HG02981 (cell line): ENCODE measurements around the gene SNRNP25.
"Not testable (repeated sequence)": the region's sequence is repeated elsewhere in the genome, so short reads cannot be mapped to it uniquely, and the experiment has no call there.

Experiments
- ATAC-seq: cut with Tn5 transposase; IDR thresholded peaks from one replicate; pipeline ENCODE4 v1.9.1; 2021; ENCODE audit warnings: mild to moderate bottlenecking, moderate library complexity; ENCODE audit not compliant: unreplicated experiment

The SNRNP25 gene

DNA sequence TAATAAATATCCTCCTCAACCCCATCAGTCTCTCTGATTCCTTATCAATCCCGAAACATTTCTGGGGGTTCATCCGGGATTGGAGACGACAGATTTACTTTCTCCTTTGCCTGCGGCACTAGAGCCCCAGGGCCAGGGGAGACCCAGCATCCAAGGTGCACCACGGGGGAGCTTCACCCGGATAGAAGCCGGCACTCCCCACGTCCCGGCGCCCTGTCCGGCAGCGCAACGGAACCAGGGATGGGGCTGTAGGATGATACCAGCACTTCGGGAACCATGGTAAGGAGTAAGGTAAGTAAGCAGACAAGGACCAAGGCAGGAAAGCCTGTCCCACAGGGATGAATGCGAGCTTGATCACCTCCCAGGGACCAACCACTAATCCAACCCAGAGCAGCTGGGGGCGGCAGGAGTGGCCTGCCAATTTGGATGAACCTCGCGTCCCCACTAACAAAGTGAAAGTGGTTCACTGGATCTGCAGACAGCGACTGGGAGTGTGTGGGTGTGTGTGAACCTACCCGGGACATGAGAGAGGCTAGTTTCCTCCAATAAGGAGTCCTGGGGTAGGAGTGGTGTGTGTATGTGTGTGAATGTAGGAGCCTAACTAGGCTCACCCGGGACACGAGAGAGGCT is 12.1 kb upstream of the SNRNP25 start:
- ATAC-seq = no peak

- ATAC-seq = no peak
These were observed 11.6 kb upstream of the SNRNP25 start for GRCh38 chr16:42069-42457.

DNA sequence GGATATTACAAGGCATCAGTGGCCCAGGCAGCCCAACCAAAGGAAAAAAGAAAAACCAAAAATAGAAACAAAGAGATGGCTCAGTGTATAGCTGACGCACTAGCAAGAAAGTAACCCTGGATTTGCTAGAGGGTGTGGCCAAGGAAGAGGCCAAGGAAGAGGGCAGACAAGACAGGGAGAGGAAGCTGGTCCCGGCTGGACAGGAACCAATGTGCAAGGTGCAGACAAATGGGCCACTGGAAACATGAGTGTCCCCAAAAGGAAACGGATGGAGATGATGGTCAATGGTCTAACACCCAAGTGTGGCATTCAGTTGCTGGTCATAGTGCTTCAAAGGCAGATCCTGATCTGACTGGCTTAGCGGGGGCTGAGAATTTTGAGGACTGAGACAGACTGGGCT is 10.9 kb upstream of the SNRNP25 start:
- no peak for ATAC-seq

- ATAC-seq = no peak
These were observed 10.3 kb upstream of the SNRNP25 start for GRCh38 chr16:43294-43693.

DNA sequence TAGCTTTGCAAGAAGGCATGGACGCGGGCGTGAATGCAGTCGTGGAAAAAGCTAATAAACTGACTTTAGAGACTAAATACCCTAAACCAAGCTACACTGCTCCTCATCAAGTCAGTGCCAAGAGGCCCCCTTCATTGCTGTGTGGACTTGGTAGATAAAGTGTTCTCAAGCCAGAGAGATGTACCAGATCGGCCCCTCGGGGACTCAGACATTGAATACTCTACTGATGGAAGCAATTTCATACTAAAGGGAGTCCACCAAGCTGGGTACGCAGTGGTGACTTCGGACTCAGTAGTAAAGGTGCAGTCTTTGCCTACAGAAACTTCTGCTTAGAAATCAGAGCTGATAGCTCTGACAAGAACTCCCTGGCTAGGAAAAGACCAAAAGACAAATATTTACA is 9.0 kb upstream of the SNRNP25 start:
- no peak for ATAC-seq

DNA sequence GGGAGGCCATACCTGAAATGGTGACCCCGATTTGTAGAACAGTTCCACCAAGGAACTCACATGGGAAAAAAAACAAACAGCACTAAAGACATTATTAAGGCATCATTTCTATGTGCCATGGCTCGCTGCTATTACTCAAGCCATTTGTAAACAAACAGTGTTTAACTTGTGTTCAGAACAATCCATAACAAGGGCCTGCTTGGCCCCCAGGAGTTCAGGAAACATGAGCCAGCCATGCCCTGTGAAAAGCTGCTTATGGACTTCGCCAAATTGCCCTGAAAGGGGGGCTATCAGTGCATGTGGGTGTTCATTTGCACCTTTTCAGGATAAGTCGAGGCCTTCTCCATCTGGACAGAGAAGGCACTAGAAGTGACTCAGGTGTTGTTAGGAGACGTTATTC is 8.2 kb upstream of the SNRNP25 start:
- no peak for ATAC-seq

- ATAC-seq = not testable (repeated sequence)
These were observed 7.1 kb upstream of the SNRNP25 start for GRCh38 chr16:46510-46909.

GRCh38 chr16:47234-47633 is 6.4 kb upstream of the SNRNP25 start:
- no peak for ATAC-seq

DNA sequence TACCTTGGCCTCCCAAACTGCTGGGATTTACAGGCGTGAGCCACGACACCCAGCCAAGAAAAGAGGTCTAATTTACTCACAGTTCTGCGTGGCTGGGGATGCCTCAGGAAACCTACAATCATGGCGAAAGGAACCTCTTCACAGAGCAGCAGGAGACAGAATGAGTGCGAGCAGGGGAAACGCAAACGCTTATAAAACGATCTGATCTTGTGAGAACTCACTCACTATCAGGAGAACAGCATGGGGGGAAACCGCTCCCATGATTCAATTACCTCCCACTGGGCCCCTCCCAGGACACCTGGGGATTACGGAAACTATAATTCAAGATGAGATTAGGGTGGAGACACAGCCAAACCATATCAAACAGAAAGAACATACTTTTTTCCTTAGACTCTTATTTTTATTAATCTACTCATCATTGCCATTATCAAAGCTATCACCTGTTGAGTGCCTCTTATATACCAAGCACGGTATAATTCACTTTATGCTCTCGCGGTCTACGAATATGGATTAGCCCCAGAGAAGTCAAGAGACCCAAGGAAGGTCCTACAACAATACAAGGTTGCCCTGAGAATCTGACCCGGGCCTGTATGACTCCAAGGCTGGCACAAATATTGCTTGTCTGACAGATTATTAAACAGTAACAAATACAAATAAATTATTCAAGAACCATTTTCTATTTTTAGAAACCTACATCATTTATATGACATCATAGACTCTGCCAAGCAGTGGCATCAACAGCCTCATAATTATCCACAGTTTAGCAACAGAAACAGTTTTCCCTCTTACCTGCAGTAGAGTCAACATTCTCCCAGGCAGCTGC is 2.6 kb upstream of the SNRNP25 start:
- ATAC-seq = no peak

DNA sequence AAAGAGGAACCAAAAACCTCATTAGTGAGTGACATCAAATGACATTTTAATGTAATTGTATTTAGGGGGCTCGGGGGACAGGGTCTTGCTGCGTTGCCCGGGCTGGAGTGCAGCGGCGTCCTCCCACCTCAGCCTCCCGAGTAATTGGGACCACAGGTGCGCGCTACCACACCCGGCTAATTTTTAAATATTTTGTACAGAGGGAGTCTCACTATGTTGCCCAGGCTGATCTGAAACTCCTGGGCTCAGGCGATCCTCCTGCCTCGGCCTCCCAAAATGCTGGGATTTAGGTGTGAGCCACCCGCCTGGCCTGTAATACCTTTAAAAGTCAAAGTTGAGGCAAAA is 581 bp downstream of the SNRNP25 start:
- ATAC-seq = no peak

DNA sequence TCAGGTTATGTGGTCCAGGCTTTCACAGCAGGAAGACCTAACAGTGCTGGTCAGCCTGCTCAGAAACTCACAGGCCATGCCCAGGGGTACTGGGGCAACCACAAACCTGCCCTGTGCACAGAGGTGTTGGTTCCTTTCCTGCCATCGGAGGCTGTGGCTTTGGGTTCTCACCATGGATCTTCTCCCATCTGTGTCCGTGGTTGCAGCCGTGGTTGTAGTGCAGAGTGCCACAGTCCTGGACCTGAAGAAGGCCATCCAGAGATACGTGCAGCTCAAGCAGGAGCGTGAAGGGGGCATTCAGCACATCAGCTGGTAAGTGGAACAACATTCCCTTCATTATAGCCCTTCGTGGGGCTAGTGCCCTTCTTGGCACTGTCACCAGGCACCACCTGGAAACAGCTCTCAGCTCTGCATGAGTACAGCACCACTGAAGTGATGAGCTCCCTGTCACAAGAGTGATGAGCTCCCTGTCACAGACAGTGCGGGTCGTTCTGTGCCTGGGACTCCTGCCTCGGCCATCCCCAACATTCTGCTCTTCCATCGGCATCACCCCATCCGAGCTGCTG is 2.0 kb downstream of the SNRNP25 start:
- no peak for ATAC-seq

- no peak for ATAC-seq
These were observed 2.8 kb downstream of the SNRNP25 start for GRCh38 chr16:56231-56927.

DNA sequence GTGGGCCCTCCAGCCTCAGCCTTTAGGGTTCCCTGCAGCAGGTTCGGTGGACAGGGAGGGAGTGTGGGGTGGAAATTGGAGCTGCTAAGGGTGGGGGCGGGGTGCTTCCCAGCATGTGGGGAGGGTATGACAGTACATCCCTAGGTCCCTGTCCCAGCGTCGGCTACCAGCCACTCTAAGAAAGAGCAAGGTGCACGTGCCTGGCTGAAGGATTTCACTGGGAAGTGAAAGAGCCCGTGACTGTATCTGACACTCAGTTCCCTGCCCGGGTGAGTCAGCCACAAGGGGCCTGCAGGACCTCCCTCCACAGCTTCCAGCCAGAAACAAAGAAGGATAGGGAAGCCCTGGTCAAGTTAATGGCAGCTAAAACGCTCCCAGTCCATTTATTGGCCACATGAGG is 4.1 kb downstream of the SNRNP25 start:
- ATAC-seq = no peak

DNA sequence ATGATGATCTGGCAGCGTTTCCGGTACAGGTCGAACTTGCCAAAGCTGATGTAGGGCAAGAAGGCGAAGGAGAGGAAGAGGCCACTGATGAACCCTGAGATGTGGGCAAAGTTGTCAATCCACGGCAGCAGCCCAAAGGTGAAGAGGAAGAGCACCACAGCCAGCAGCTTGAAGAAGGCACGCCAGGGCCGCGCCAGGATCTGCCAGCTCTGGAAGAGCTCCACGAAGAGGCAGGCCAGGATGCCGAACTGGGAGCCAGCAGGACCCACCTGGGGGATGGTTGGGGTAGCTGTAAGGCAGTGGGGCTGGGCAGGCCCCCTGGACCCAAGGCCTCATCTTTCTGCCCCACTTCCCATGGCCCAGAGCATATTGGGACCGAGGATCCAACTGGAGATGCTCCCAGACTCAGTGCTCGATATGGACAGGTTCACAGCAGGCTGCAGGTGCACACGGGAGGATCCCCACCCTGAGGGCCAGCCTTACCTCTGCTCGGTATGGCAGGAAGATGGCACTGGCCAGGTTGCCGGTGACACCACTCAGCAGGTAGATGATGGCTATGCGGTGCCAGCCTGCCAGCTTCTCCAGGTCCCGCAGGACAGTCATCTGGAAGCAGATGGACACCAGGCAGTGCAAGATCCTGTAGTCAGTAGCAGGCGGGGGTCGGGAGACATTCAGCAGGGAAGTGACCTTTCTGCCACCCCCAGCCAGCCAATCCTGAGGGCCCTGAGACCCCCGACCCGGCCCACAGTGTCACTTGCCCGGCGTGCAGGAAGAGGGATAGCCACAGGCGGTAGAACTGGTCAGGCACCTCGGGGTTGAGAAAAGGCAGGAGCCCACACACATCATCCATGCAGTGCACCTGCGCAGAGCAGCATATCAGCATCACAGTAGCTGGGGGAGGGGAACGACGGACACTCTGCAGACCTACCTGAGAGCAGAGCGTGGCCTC is 5.1 kb downstream of the SNRNP25 start:
- ATAC-seq = no peak

DNA sequence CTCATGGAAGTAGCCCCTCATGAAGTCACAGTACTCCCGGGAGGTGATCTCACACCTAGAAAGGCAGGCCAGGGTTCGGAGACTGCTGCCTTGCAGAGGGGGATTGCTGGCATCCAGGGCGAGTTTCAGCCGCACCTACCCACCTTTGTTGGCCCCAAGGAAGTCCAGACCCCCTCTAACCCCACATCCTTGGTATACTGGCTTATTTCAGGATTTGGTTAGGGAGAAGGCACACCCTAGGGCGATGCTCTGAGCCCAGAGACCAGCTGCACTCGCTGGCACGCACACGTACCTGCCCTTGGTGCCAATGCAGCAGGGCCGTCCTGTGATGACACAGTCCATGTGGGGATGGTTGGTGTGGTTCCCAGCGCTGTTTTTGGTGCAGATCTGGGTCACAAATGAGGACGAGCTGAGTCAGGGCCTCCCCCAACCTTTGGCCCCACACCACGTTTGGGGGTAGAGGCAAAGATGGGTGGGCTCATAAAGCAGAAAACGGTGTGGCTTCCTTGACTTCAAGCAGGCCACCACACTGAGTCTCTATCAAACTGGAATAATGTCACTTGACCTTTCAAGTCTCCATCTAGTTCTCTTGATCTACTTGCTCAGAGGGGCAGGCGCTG is 5.9 kb downstream of the SNRNP25 start:
- ATAC-seq = no peak

- ATAC-seq = no peak
These were observed 6.5 kb downstream of the SNRNP25 start for GRCh38 chr16:60166-60565.

DNA sequence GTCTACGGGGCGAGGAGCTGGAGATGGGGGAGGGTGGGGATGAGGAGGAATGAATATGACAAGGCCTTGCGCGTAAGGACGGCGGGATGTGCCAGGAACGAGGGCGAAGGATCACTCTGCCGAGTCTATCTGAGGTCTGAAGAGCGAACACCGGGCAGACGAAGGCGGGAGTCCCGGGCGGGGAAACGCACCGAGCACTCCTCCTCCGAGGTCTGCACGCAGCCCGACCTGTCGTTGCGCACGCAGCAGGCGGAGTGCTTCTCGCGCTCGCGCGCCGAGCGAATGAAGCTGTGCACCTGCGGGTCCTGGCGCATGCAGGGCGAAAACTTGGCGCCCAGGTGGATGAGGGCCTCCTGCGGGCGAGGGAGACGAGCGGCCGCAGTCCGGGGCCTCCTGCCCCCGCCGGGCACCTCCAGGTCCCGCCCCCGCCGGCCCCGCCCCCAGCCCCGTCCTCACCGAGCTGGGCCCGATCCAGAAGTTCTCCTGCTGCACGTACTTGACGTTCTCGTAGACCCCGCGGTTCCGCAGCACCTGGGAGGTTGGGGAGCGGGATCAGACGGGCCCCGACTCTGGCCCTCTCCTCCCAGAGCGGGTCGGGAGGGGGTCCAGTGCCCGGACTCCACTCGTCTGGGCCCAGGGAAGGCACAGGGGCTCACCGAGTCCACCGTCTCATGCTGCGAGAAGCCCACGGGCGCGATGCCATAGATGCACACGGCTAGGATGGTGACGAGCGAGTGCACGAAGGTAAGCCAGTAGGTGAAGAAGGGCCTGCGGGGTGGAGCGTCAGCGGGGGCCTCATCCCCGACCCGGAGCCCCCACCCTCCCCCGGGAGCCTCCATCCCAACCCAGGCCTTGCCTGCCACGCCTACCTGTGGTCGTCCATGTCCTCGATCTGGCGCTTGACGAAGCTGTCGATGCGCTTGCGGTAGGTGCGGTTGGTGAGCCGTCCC is 7.6 kb downstream of the SNRNP25 start:
- ATAC-seq = no peak

DNA sequence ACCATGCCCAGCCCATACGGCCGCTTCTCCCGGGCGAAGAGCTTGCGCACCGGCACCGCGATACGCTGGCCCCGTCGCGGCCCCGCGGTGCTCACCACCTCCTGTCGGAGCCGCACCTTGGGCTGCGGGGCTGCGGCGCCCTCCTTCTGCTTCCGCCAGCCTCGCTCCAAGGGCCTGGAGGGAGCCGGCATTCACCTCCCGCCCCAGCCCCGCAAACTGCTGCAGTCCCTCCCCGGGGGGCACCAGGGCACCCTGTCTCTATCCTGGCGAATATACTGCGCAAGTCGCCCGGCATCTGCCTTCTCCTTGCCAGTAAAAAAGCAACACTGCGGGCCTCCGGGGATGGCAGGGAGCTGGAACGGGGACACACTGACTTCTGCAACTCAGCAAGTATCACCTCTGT is 8.3 kb downstream of the SNRNP25 start:
- no peak for ATAC-seq

GRCh38 chr16:62283-62967 is 8.8 kb downstream of the SNRNP25 start:
- ATAC-seq = no peak
